ENCODE data around the gene NDEL1. TPM values are rescaled to one million over a fixed set of nuclear protein-coding genes. Genes with fewer than 3 reads are reported as not detected.
A peak's percentile ranks its signal among the peaks of the same experiment; 100 is the strongest.

NDEL1 gene
- total and polyA plus RNA-seq, 9 of the 15 experiments (the other 6 are each of a cell fraction or from before 2014, with no cell fraction given) = 0.86 to 30.5 (median 22.7) TPM

DNA sequence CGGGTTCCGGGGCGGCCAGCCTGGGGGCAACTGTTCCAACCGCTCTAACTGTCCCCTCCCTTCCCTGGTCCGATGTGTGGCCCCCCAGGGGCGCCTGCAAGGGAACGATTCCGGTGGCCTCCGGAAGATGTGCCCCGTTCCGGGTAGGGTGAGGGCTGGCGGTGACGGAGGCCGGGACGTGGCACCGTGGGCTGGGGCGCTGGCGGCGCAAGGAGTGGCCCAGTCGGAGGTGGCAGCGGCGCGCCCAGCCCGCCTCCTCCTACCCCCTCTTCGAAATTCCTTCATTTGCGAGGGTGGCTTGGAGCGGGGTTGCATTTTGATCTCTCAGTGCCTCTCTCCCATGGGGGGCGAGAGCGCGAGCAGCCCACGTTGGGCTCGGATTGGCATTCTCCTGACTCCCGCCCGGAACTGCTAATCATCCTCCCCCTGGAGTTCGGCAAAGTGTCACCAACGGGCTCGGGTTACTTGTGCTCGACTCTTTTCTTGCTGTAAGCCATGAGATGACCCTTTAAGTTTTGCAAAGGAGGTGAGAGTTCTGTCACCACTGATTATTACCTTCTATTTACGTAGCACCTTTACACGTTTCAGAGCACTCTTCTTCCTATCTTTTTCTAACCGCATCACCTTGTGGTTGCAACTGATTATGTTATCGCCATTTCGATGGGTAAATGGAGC lies 622 bp downstream of the NDEL1 start (continued):
- TF ChIP-seq BACH1 (tag; IDR thresholded peaks at IDR 0.05) (no peak), ZNF134 (CRISPR knock-in tag; conservative IDR thresholded peaks at IDR 0.05) (no peak), ZNF76 (CRISPR knock-in tag; IDR thresholded peaks at IDR 0.05; ENCODE audit: borderline replicate concordance) (no peak), NCOA2 (IDR thresholded peaks at IDR 0.05; ENCODE audit: partially characterized antibody in 2 of 2) (no peak), ZC3H11A (IDR thresholded peaks at IDR 0.05; ENCODE audit: low read depth, low read length) (no peak), NR3C1 (CRISPR knock-in tag; IDR thresholded peaks at IDR 0.05) (no peak), RBFOX2 (IDR thresholded peaks at IDR 0.05; ENCODE audit: low read depth, low read length) (peak; percentile 83), POLR2AphosphoS5 (IDR thresholded peaks at IDR 0.05; ENCODE audit: control insufficient read depth, insufficient read depth, low read depth, low read length) (peak; percentile 35; the same call in 1 of the 2 replicates), ZNF354B (CRISPR knock-in tag; IDR thresholded peaks at IDR 0.05) (no peak), ELF4 (CRISPR knock-in tag; IDR thresholded peaks at IDR 0.05) (no peak), PHTF2 (CRISPR knock-in tag; IDR thresholded peaks at IDR 0.05) (no peak), SMARCC2 (IDR thresholded peaks at IDR 0.05; ENCODE audit: low read depth) (no peak)
- TF ChIP-seq, protein P1, sequence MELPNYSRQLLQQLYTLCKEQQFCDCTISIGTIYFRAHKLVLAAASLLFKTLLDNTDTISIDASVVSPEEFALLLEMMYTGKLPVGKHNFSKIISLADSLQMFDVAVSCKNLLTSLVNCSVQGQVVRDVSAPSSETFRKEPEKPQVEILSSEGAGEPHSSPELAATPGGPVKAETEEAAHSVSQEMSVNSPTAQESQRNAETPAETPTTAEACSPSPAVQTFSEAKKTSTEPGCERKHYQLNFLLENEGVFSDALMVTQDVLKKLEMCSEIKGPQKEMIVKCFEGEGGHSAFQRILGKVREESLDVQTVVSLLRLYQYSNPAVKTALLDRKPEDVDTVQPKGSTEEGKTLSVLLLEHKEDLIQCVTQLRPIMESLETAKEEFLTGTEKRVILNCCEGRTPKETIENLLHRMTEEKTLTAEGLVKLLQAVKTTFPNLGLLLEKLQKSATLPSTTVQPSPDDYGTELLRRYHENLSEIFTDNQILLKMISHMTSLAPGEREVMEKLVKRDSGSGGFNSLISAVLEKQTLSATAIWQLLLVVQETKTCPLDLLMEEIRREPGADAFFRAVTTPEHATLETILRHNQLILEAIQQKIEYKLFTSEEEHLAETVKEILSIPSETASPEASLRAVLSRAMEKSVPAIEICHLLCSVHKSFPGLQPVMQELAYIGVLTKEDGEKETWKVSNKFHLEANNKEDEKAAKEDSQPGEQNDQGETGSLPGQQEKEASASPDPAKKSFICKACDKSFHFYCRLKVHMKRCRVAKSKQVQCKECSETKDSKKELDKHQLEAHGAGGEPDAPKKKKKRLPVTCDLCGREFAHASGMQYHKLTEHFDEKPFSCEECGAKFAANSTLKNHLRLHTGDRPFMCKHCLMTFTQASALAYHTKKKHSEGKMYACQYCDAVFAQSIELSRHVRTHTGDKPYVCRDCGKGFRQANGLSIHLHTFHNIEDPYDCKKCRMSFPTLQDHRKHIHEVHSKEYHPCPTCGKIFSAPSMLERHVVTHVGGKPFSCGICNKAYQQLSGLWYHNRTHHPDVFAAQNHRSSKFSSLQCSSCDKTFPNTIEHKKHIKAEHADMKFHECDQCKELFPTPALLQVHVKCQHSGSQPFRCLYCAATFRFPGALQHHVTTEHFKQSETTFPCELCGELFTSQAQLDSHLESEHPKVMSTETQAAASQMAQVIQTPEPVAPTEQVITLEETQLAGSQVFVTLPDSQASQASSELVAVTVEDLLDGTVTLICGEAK (IDR thresholded peaks at IDR 0.05) = no peak
- TF ChIP-seq, protein P1 (CRISPR knock-in tag; IDR thresholded peaks at IDR 0.05) = no peak
- TF ChIP-seq, protein P2, sequence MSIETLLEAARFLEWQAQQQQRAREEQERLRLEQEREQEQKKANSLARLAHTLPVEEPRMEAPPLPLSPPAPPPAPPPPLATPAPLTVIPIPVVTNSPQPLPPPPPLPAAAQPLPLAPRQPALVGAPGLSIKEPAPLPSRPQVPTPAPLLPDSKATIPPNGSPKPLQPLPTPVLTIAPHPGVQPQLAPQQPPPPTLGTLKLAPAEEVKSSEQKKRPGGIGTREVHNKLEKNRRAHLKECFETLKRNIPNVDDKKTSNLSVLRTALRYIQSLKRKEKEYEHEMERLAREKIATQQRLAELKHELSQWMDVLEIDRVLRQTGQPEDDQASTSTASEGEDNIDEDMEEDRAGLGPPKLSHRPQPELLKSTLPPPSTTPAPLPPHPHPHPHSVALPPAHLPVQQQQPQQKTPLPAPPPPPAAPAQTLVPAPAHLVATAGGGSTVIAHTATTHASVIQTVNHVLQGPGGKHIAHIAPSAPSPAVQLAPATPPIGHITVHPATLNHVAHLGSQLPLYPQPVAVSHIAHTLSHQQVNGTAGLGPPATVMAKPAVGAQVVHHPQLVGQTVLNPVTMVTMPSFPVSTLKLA (conservative IDR thresholded peaks at IDR 0.05) = peak; percentile 15 to 25; a peak in 1 of 4 replicates
- TF ChIP-seq, protein P3, sequence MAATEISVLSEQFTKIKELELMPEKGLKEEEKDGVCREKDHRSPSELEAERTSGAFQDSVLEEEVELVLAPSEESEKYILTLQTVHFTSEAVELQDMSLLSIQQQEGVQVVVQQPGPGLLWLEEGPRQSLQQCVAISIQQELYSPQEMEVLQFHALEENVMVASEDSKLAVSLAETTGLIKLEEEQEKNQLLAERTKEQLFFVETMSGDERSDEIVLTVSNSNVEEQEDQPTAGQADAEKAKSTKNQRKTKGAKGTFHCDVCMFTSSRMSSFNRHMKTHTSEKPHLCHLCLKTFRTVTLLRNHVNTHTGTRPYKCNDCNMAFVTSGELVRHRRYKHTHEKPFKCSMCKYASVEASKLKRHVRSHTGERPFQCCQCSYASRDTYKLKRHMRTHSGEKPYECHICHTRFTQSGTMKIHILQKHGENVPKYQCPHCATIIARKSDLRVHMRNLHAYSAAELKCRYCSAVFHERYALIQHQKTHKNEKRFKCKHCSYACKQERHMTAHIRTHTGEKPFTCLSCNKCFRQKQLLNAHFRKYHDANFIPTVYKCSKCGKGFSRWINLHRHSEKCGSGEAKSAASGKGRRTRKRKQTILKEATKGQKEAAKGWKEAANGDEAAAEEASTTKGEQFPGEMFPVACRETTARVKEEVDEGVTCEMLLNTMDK (IDR thresholded peaks at IDR 0.05; ENCODE audit: borderline replicate concordance, insufficient read depth, low read depth, low read length, poor library complexity, severe bottlenecking) = no peak

Measured in K562 (cell line).